Measurements from ENCODE around the gene TMEM39B.

TMEM39B gene

GRCh38 chr1:32116531-32116930 lies 43.8 kb downstream of the TMEM39B start:
- TF ChIP-seq TCF12 (IDR thresholded peaks at IDR 0.05; ENCODE audit: low read depth) = no peak
- no peak for TF ChIP-seq CREB1 (IDR thresholded peaks at IDR 0.05; ENCODE audit: low read depth)
- TF ChIP-seq, protein P1, sequence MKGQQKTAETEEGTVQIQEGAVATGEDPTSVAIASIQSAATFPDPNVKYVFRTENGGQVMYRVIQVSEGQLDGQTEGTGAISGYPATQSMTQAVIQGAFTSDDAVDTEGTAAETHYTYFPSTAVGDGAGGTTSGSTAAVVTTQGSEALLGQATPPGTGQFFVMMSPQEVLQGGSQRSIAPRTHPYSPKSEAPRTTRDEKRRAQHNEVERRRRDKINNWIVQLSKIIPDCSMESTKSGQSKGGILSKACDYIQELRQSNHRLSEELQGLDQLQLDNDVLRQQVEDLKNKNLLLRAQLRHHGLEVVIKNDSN (IDR thresholded peaks at IDR 0.05) = no peak
- TF ChIP-seq NFIC (IDR thresholded peaks at IDR 0.05) = no peak

- no peak for TF ChIP-seq NFIC (IDR thresholded peaks at IDR 0.05)
- TF ChIP-seq FOXM1 (IDR thresholded peaks at IDR 0.05; ENCODE audit: borderline replicate concordance, low read depth) = no peak
- no peak for TF ChIP-seq TAF1 (IDR thresholded peaks at IDR 0.05; ENCODE audit: low read depth)
- no peak for TF ChIP-seq REST (IDR thresholded peaks at IDR 0.05; ENCODE audit: low read depth)
- TF ChIP-seq MAX (IDR thresholded peaks at IDR 0.05) = no peak
- no peak for TF ChIP-seq CEBPB (IDR thresholded peaks at IDR 0.05)
- no peak for TF ChIP-seq TCF12 (IDR thresholded peaks at IDR 0.05; ENCODE audit: low read depth)
- TF ChIP-seq CREB1 (IDR thresholded peaks at IDR 0.05; ENCODE audit: low read depth) = no peak
- TF ChIP-seq EP300 (IDR thresholded peaks at IDR 0.05; ENCODE audit: borderline replicate concordance) = no peak
- no peak for TF ChIP-seq RAD21 (IDR thresholded peaks at IDR 0.05; ENCODE audit: low read depth)
- no peak for TF ChIP-seq EGR1 (IDR thresholded peaks at IDR 0.05)
- no peak for TF ChIP-seq TEAD4 (IDR thresholded peaks at IDR 0.05)
- TF ChIP-seq YY1 (IDR thresholded peaks at IDR 0.05; ENCODE audit: low read depth) = no peak
- no peak for TF ChIP-seq ZBTB7A (IDR thresholded peaks at IDR 0.05; ENCODE audit: low read depth)
- TF ChIP-seq, protein P1 (IDR thresholded peaks at IDR 0.05) = no peak
Observed at GRCh38 chr1:32122151-32122550, 49.4 kb downstream of the TMEM39B start.

- TF ChIP-seq NFIC (IDR thresholded peaks at IDR 0.05) = no peak
- TF ChIP-seq ZBTB7A (IDR thresholded peaks at IDR 0.05; ENCODE audit: low read depth) = no peak
- no peak for TF ChIP-seq RAD21 (IDR thresholded peaks at IDR 0.05; ENCODE audit: low read depth)
- no peak for TF ChIP-seq FOXM1 (IDR thresholded peaks at IDR 0.05; ENCODE audit: borderline replicate concordance, low read depth)
- TF ChIP-seq CEBPB (IDR thresholded peaks at IDR 0.05) = no peak
Observed at GRCh38 chr1:32125313-32125712, 52.6 kb downstream of the TMEM39B start.

DNA sequence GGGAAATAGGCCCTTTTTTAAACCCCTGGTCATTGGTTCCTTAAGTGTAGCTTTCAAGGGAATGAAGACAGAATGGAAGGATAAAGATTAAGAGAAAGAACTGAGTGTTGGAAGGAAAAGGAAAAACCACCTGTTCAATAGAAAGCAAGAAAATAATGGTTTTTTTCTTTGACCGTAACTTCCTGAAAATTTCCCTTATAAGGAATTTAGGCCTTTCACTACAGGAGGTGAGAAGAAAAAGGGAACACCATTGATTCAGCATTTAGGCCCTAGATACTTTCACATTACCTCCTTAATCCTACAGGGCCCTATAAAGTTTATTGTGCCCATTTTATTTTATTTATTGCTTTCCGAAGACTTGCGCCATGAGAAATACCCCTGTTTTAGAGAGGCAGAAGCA lies 54.0 kb downstream of the TMEM39B start:
- TF ChIP-seq RAD21 (IDR thresholded peaks at IDR 0.05; ENCODE audit: low read depth) = no peak
- TF ChIP-seq YY1 (IDR thresholded peaks at IDR 0.05; ENCODE audit: low read depth) = no peak
- TF ChIP-seq NFIC (IDR thresholded peaks at IDR 0.05) = no peak
- no peak for TF ChIP-seq MAX (IDR thresholded peaks at IDR 0.05)
- TF ChIP-seq ZBTB7A (IDR thresholded peaks at IDR 0.05; ENCODE audit: low read depth) = no peak
- no peak for TF ChIP-seq EP300 (IDR thresholded peaks at IDR 0.05; ENCODE audit: borderline replicate concordance)
- TF ChIP-seq, protein P1 (IDR thresholded peaks at IDR 0.05) = no peak
- TF ChIP-seq TEAD4 (IDR thresholded peaks at IDR 0.05) = no peak
- no peak for TF ChIP-seq CEBPB (IDR thresholded peaks at IDR 0.05)
- no peak for TF ChIP-seq TCF12 (IDR thresholded peaks at IDR 0.05; ENCODE audit: low read depth)
- TF ChIP-seq TAF1 (IDR thresholded peaks at IDR 0.05; ENCODE audit: low read depth) = no peak
- no peak for TF ChIP-seq CREB1 (IDR thresholded peaks at IDR 0.05; ENCODE audit: low read depth)
- TF ChIP-seq FOXM1 (IDR thresholded peaks at IDR 0.05; ENCODE audit: borderline replicate concordance, low read depth) = no peak
- no peak for TF ChIP-seq EGR1 (IDR thresholded peaks at IDR 0.05)
- no peak for TF ChIP-seq REST (IDR thresholded peaks at IDR 0.05; ENCODE audit: low read depth)

GRCh38 chr1:32127409-32128198 lies 54.9 kb downstream of the TMEM39B start:
- TF ChIP-seq EP300 (IDR thresholded peaks at IDR 0.05; ENCODE audit: borderline replicate concordance) (no peak), EGR1 (IDR thresholded peaks at IDR 0.05) (no peak), REST (IDR thresholded peaks at IDR 0.05; ENCODE audit: low read depth) (no peak), CREB1 (IDR thresholded peaks at IDR 0.05; ENCODE audit: low read depth) (no peak), RAD21 (IDR thresholded peaks at IDR 0.05; ENCODE audit: low read depth) (no peak), TCF12 (IDR thresholded peaks at IDR 0.05; ENCODE audit: low read depth) (no peak), CEBPB (IDR thresholded peaks at IDR 0.05) (no peak)

Measured in Ishikawa (cell line).